ENCODE measurements around the gene ITGB1. TPM values are rescaled to one million over a fixed set of nuclear protein-coding genes. Genes with fewer than 3 reads are reported as not detected.
A peak's percentile ranks its signal among the peaks of the same experiment; 100 is the strongest.

The ITGB1 gene
- total and polyA plus RNA-seq, 9 of the 15 experiments (the other 6 are each of a cell fraction or from before 2014, with no cell fraction given), result 40.2 to 194 (median 155) TPM

DNA sequence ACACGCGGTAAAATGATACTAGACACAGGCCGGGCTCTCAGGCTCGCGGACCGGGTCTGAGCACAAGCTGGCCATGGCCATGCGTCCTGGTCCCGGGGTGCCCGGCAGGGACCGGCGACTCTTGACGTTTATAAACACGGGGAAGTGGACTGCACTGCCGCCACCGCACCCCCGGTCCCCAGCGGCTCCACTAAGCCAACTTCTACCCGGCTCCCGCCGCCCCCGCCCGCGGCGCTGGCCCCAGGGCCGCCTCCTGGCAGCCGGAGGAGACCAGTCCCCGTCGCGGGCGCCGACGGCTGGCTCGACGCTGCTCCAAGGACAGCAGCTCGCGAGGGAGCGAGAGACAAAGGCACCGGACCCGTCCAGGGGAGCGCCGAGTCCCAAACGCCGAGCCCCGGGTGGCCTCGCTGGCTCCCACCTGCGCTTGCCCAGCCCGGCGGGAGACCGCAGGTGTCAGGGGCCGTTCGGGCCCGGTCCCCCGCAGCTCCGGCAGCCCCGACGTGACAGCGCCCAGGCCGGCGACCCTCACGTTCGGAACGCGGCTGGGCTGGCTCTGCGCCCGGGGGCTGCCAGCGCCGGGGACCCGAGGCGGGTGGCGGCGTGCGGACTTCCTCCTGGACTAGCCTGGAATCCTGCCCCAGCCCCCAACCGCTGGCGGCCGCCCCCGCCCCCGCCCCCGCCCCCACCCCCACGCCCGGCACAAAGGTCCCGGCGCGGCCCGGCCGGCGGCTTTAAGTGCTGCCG is 517 bp downstream of the ITGB1 start (continued):
- TF ChIP-seq, protein P1, sequence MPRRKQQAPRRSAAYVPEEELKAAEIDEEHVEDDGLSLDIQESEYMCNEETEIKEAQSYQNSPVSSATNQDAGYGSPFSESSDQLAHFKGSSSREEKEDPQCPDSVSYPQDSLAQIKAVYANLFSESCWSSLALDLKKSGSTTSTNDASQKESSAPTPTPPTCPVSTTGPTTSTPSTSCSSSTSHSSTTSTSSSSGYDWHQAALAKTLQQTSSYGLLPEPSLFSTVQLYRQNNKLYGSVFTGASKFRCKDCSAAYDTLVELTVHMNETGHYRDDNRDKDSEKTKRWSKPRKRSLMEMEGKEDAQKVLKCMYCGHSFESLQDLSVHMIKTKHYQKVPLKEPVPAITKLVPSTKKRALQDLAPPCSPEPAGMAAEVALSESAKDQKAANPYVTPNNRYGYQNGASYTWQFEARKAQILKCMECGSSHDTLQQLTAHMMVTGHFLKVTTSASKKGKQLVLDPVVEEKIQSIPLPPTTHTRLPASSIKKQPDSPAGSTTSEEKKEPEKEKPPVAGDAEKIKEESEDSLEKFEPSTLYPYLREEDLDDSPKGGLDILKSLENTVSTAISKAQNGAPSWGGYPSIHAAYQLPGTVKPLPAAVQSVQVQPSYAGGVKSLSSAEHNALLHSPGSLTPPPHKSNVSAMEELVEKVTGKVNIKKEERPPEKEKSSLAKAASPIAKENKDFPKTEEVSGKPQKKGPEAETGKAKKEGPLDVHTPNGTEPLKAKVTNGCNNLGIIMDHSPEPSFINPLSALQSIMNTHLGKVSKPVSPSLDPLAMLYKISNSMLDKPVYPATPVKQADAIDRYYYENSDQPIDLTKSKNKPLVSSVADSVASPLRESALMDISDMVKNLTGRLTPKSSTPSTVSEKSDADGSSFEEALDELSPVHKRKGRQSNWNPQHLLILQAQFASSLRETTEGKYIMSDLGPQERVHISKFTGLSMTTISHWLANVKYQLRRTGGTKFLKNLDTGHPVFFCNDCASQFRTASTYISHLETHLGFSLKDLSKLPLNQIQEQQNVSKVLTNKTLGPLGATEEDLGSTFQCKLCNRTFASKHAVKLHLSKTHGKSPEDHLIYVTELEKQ (CRISPR knock-in tag; IDR thresholded peaks at IDR 0.05), result no peak
- TF ChIP-seq NCOA1 (IDR thresholded peaks at IDR 0.05; ENCODE audit: low read depth), result no peak
- TF ChIP-seq STAG1 (CRISPR knock-in tag; IDR thresholded peaks at IDR 0.05; ENCODE audit: borderline replicate concordance), result no peak
- TF ChIP-seq FOXM1 (IDR thresholded peaks at IDR 0.05; ENCODE audit: low read depth), result no peak
- no peak for TF ChIP-seq FOXM1 (CRISPR knock-in tag; IDR thresholded peaks at IDR 0.05; ENCODE audit: low read depth)
- TF ChIP-seq, protein P2, sequence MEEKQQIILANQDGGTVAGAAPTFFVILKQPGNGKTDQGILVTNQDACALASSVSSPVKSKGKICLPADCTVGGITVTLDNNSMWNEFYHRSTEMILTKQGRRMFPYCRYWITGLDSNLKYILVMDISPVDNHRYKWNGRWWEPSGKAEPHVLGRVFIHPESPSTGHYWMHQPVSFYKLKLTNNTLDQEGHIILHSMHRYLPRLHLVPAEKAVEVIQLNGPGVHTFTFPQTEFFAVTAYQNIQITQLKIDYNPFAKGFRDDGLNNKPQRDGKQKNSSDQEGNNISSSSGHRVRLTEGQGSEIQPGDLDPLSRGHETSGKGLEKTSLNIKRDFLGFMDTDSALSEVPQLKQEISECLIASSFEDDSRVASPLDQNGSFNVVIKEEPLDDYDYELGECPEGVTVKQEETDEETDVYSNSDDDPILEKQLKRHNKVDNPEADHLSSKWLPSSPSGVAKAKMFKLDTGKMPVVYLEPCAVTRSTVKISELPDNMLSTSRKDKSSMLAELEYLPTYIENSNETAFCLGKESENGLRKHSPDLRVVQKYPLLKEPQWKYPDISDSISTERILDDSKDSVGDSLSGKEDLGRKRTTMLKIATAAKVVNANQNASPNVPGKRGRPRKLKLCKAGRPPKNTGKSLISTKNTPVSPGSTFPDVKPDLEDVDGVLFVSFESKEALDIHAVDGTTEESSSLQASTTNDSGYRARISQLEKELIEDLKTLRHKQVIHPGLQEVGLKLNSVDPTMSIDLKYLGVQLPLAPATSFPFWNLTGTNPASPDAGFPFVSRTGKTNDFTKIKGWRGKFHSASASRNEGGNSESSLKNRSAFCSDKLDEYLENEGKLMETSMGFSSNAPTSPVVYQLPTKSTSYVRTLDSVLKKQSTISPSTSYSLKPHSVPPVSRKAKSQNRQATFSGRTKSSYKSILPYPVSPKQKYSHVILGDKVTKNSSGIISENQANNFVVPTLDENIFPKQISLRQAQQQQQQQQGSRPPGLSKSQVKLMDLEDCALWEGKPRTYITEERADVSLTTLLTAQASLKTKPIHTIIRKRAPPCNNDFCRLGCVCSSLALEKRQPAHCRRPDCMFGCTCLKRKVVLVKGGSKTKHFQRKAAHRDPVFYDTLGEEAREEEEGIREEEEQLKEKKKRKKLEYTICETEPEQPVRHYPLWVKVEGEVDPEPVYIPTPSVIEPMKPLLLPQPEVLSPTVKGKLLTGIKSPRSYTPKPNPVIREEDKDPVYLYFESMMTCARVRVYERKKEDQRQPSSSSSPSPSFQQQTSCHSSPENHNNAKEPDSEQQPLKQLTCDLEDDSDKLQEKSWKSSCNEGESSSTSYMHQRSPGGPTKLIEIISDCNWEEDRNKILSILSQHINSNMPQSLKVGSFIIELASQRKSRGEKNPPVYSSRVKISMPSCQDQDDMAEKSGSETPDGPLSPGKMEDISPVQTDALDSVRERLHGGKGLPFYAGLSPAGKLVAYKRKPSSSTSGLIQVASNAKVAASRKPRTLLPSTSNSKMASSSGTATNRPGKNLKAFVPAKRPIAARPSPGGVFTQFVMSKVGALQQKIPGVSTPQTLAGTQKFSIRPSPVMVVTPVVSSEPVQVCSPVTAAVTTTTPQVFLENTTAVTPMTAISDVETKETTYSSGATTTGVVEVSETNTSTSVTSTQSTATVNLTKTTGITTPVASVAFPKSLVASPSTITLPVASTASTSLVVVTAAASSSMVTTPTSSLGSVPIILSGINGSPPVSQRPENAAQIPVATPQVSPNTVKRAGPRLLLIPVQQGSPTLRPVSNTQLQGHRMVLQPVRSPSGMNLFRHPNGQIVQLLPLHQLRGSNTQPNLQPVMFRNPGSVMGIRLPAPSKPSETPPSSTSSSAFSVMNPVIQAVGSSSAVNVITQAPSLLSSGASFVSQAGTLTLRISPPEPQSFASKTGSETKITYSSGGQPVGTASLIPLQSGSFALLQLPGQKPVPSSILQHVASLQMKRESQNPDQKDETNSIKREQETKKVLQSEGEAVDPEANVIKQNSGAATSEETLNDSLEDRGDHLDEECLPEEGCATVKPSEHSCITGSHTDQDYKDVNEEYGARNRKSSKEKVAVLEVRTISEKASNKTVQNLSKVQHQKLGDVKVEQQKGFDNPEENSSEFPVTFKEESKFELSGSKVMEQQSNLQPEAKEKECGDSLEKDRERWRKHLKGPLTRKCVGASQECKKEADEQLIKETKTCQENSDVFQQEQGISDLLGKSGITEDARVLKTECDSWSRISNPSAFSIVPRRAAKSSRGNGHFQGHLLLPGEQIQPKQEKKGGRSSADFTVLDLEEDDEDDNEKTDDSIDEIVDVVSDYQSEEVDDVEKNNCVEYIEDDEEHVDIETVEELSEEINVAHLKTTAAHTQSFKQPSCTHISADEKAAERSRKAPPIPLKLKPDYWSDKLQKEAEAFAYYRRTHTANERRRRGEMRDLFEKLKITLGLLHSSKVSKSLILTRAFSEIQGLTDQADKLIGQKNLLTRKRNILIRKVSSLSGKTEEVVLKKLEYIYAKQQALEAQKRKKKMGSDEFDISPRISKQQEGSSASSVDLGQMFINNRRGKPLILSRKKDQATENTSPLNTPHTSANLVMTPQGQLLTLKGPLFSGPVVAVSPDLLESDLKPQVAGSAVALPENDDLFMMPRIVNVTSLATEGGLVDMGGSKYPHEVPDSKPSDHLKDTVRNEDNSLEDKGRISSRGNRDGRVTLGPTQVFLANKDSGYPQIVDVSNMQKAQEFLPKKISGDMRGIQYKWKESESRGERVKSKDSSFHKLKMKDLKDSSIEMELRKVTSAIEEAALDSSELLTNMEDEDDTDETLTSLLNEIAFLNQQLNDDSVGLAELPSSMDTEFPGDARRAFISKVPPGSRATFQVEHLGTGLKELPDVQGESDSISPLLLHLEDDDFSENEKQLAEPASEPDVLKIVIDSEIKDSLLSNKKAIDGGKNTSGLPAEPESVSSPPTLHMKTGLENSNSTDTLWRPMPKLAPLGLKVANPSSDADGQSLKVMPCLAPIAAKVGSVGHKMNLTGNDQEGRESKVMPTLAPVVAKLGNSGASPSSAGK (IDR thresholded peaks at IDR 0.05), result no peak
- no peak for TF ChIP-seq ZNF586 (CRISPR knock-in tag; conservative IDR thresholded peaks at IDR 0.05)
- no peak for TF ChIP-seq ZNF780A (CRISPR knock-in tag; IDR thresholded peaks at IDR 0.05)
- peak; percentile 59 for TF ChIP-seq FUS (optimal IDR thresholded peaks at IDR 0.05; ENCODE audit: low read depth, low read length)
- TF ChIP-seq BRF1 (IDR thresholded peaks at IDR 0.05; ENCODE audit: borderline replicate concordance, extremely low read depth, insufficient read length), result no peak
- no peak for TF ChIP-seq FOXJ2 (tag; IDR thresholded peaks at IDR 0.05)
- no peak for TF ChIP-seq TEAD4 (IDR thresholded peaks at IDR 0.05; ENCODE audit: low read length)
- no peak for TF ChIP-seq TEAD4 (CRISPR knock-in tag; IDR thresholded peaks at IDR 0.05; ENCODE audit: borderline replicate concordance)
- no peak for TF ChIP-seq BDP1 (IDR thresholded peaks at IDR 0.05; ENCODE audit: insufficient read depth, insufficient read length)
